Calu3 (cell line): ENCODE results near the gene ZMYM2. TPM values are rescaled to one million over a fixed set of nuclear protein-coding genes. Genes with fewer than 3 reads are reported as not detected.

Experiments
- BruUV-seq: library from RNA; stranded (reverse); fragments of 400-500 nt; replicated peaks from 2 replicates; lab custom pipeline; 2021; lab: Mats Ljungman, UMichigan
- CTCF ChIA-PET: fragments of 300-600 bp; sonication (Branson Sonifier 250); formaldehyde crosslinking; loops from one replicate; lab custom pipeline; 2022; ENCODE audit warnings: antibody characterized with exemption; lab: Charles Lee
- DNase-seq: peaks from one replicate; pipeline ENCODE4 v3.0.0; 2022
- H3K27ac Mint-ChIP-seq: one replicate; pipeline ENCODE4 v1.8.0; 2022; ENCODE audit warnings: mixed read lengths; ENCODE audit not compliant: unreplicated experiment
- H3K27me3 Mint-ChIP-seq: one replicate; pipeline ENCODE4 v1.8.0; 2022; ENCODE audit warnings: mixed read lengths; ENCODE audit not compliant: unreplicated experiment
- H3K36me3 Mint-ChIP-seq: one replicate; pipeline ENCODE4 v1.8.0; 2022; ENCODE audit warnings: mild to moderate bottlenecking, moderate library complexity, mixed read lengths; ENCODE audit not compliant: insufficient read depth, unreplicated experiment
- H3K4me1 Mint-ChIP-seq: one replicate; pipeline ENCODE4 v1.8.0; 2022; ENCODE audit warnings: mild to moderate bottlenecking, low read depth, mixed read lengths; ENCODE audit not compliant: unreplicated experiment
- H3K4me3 Mint-ChIP-seq: one replicate; pipeline ENCODE4 v1.8.0; 2022; ENCODE audit warnings: mild to moderate bottlenecking, low read depth, moderate library complexity, mixed read lengths; ENCODE audit not compliant: unreplicated experiment
- H3K9me3 Mint-ChIP-seq: one replicate; pipeline ENCODE4 v1.8.0; 2022; ENCODE audit warnings: low read depth, mixed read lengths; ENCODE audit not compliant: unreplicated experiment
- CTCF ChIP-seq: fragments of 200-600 bp; IDR thresholded peaks from one replicate; pipeline ENCODE4 v1.8.0; 2022; ENCODE audit warnings: antibody characterized with exemption; ENCODE audit not compliant: unreplicated experiment
- intact Hi-C: fragments of 100-400 bp; cut with micrococcal nuclease; formaldehyde crosslinking; loops from one replicate; pipeline ENCODE4 v1.10.0; 2022; ENCODE audit not compliant: unreplicated experiment
- total RNA-seq: library from RNA; stranded (reverse); gene quantifications from 2 replicates; pipeline ENCODE4 v1.2.3, GENCODE V29; 2022

Gene ZMYM2
- total RNA-seq, 1 experiment from 2014 or later: 53.1 TPM

GRCh38 chr13:20127262-20127561 is 168.7 kb downstream of the ZMYM2 start:
- peak overlapping the region; percentile 67 for H3K4me3 Mint-ChIP-seq
- no TSS peak for BruUV-seq
- no peaks in the 10 kb centered on the region for H3K9me3 Mint-ChIP-seq
- intact Hi-C loops: loop anchor here (5.0 kb wide), 1 partner anchor 35 kb away; the partner anchor contains the start of gene GJA3
- no peaks in the 10 kb centered on the region for H3K27me3 Mint-ChIP-seq
- H3K27ac Mint-ChIP-seq: no peak overlapping the region
- H3K4me1 Mint-ChIP-seq: peaks cover 16% of the 10 kb centered on the region
- peaks cover 13% of the 10 kb centered on the region for H3K36me3 Mint-ChIP-seq
- CTCF ChIA-PET: interaction anchor here (0.6 to 2.4 kb wide), 2 partner anchors 9 to 21 kb away, joined by 3 to 11 read pairs; no protein-coding TSS in a partner anchor
- TF ChIP-seq CTCF: no peak
- no peak for DNase-seq

- Mint-ChIP-seq H3K27ac (peak overlapping the region; percentile 29), H3K4me3 (peak overlapping the region; percentile 67), H3K36me3 (peaks cover 13% of the 10 kb centered on the region), H3K4me1 (peaks cover 16% of the 10 kb centered on the region), H3K27me3 (no peaks in the 10 kb centered on the region), H3K9me3 (no peaks in the 10 kb centered on the region)
- intact Hi-C loops: loop anchor here (5.0 kb wide), 1 partner anchor 34 kb away; the partner anchor contains the start of gene GJA3
- BruUV-seq: no TSS peak
- TF ChIP-seq CTCF: peak; percentile 10
- DNase-seq: peak; percentile 64
- CTCF ChIA-PET: interaction anchor here (0.6 to 2.4 kb wide), 4 partner anchors 9 to 33 kb away, joined by 3 to 11 read pairs (median 4); partner anchors contain the start of gene GJA3
These were observed 169.3 kb downstream of the ZMYM2 start for GRCh38 chr13:20127562-20128458.

- H3K27ac Mint-ChIP-seq: peak overlapping the region; percentile 29
These were observed 170.0 kb downstream of the ZMYM2 start for GRCh38 chr13:20128459-20128931.

More at GRCh38 chr13:20128459-20128931, 170.0 kb downstream of the ZMYM2 start:
- CTCF ChIA-PET: interaction anchor here (0.9 to 2.4 kb wide), 2 partner anchors 10 to 32 kb away, joined by 3 to 11 read pairs; partner anchors contain the start of gene GJA3
- Mint-ChIP-seq H3K27me3 (no peaks in the 10 kb centered on the region), H3K36me3 (peaks cover 13% of the 10 kb centered on the region), H3K4me3 (peak overlapping the region; percentile 67), H3K4me1 (peaks cover 16% of the 10 kb centered on the region), H3K9me3 (no peaks in the 10 kb centered on the region)
- intact Hi-C loops: loop anchor here (5.0 kb wide), 1 partner anchor 34 kb away; the partner anchor contains the start of gene GJA3
- no TSS peak for BruUV-seq
- no peak for TF ChIP-seq CTCF
- peak; percentile 41 for DNase-seq
